Measurements from ENCODE around the gene ROR1.

The ROR1 gene

DNA sequence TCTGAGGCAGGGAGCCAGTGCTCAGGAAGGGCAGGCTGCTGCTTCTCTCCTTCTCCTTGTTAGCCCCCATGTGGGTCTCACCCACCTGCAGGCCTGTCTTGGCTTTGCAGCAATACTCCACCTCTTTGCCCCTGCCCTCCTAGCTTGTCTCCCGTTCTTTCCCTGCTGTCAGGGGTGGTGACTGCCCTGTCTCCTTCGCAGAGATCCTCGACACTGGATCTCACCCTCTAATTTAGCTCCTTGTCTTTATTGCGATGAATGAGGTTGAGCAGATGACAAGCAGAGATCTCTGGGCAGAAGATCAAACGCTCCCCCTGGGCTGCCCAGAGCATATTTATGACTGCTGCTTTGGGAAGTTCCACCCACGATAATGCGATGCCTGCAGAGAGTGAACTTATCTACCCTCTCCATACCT, 199.2 kb downstream of the ROR1 start:
- H3K4me3 ChIP-seq (ENCODE audit: low read depth, low read length), result no peak overlapping the region
- TF ChIP-seq CTCF (IDR thresholded peaks at IDR 0.05; ENCODE audit: low read depth, low read length), result no peak
- DNase-seq, result no peak

GRCh38 chr1:63974966-63975365, 201.1 kb downstream of the ROR1 start:
- DNase-seq, result no peak
- TF ChIP-seq CTCF (IDR thresholded peaks at IDR 0.05; ENCODE audit: low read depth, low read length), result no peak
- Histone ChIP-seq H3K9me3 (no peaks in the 10 kb centered on the region), H3K4me1 (peaks cover 5% of the 10 kb centered on the region; the same call in 1 of the 2 replicates), H3K4me3 (ENCODE audit: low read depth, low read length) (no peak overlapping the region), H3K27me3 (no peaks in the 10 kb centered on the region), H3K36me3 (no peaks in the 10 kb centered on the region)

More for the DNA sequence above, 199.2 kb downstream of the ROR1 start:
- Histone ChIP-seq H3K9me3 (no peaks in the 10 kb centered on the region), H3K27me3 (no peaks in the 10 kb centered on the region), H3K4me1 (peaks cover 5% of the 10 kb centered on the region; the same call in 1 of the 2 replicates), H3K36me3 (no peaks in the 10 kb centered on the region)

DNA sequence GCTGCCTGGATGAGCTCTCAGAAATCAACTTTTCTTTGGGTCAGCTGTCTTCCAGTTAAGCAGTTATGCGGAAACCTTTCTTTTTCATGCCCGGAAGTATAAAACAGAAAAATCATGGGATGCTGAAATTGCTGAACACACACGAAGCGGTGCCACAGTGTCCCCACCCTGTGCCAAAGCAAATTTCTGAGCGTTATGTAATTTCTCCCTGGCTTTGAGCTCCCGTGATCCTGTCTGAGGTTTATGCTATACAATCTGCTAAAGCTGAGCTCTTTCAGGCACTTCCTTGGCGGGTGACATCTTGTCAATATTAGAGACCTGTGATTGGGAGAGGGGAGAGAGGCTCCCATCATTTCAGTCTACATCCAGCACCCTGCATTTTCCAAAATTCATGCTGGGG, 201.7 kb downstream of the ROR1 start:
- no peak for DNase-seq
- H3K36me3 ChIP-seq, result no peaks in the 10 kb centered on the region
- H3K9me3 ChIP-seq, result no peaks in the 10 kb centered on the region
- TF ChIP-seq CTCF (IDR thresholded peaks at IDR 0.05; ENCODE audit: low read depth, low read length), result no peak
- no peak overlapping the region for H3K4me3 ChIP-seq (ENCODE audit: low read depth, low read length)
- peaks cover 5% of the 10 kb centered on the region; the same call in 1 of the 2 replicates for H3K4me1 ChIP-seq
- H3K27me3 ChIP-seq, result no peaks in the 10 kb centered on the region

DNA sequence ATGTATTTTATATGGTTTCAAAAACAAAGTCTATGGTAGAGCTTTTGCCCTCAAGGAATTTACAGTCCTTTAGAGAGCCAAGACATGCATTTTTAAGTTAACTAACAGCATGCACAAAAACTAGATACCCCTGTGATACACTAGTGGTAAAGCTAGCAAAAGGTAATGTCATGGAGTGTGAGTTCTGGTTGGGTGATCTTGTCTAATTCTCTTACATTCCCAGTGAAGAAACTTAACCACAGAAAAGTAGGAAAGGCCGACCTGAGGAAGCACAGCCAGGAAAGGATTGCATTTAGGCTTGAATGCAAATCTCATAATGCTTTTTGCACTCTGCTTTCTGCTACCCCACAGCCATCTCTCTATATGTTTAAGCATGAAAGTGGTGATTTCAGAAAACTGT, 202.2 kb downstream of the ROR1 start:
- no peak overlapping the region for H3K4me3 ChIP-seq (ENCODE audit: low read depth, low read length)
- H3K36me3 ChIP-seq, result no peaks in the 10 kb centered on the region
- TF ChIP-seq CTCF (IDR thresholded peaks at IDR 0.05; ENCODE audit: low read depth, low read length), result no peak
- no peaks in the 10 kb centered on the region for H3K9me3 ChIP-seq
- DNase-seq, result no peak
- H3K27me3 ChIP-seq, result no peaks in the 10 kb centered on the region
- peaks cover 5% of the 10 kb centered on the region; the same call in 1 of the 2 replicates for H3K4me1 ChIP-seq

GRCh38 chr1:63977466-63977865, 203.6 kb downstream of the ROR1 start:
- Histone ChIP-seq H3K9me3 (no peaks in the 10 kb centered on the region), H3K36me3 (no peaks in the 10 kb centered on the region), H3K4me3 (ENCODE audit: low read depth, low read length) (no peak overlapping the region), H3K27me3 (no peaks in the 10 kb centered on the region), H3K4me1 (no peaks in the 10 kb centered on the region)
- TF ChIP-seq CTCF (IDR thresholded peaks at IDR 0.05; ENCODE audit: low read depth, low read length), result no peak
- no peak for DNase-seq

- H3K4me1 ChIP-seq, result no peaks in the 10 kb centered on the region; the same call in 1 of the 2 replicates
- TF ChIP-seq CTCF (IDR thresholded peaks at IDR 0.05; ENCODE audit: low read depth, low read length), result no peak
- H3K4me3 ChIP-seq (ENCODE audit: low read depth, low read length), result no peak overlapping the region
- H3K36me3 ChIP-seq, result no peaks in the 10 kb centered on the region
- no peaks in the 10 kb centered on the region for H3K27me3 ChIP-seq
- no peaks in the 10 kb centered on the region for H3K9me3 ChIP-seq
- DNase-seq, result no peak
These were observed 207.1 kb downstream of the ROR1 start for GRCh38 chr1:63980740-63981407.
